Bronchial epithelial cell (primary cell): ENCODE results near the gene CRB3. TPM values are rescaled to one million over a fixed set of nuclear protein-coding genes. Genes with fewer than 3 reads are reported as not detected.

Experiments used
- DNase-seq: peaks from one replicate; pipeline ENCODE4 v3.0.0-alpha.2; 2010; ENCODE audit warnings: low read depth
- FAIRE-seq: peaks from 2 replicates; lab custom pipeline; 2011; peaks lifted over from hg19 to GRCh38; lab: Jason Lieb, UNC
- H3K27me3 ChIP-seq: 2 replicates; pipeline ENCODE4 v1.5.1; 2011; ENCODE audit warnings: low read length; ENCODE audit not compliant: control insufficient read depth, insufficient read depth
- H3K36me3 ChIP-seq: 2 replicates; pipeline ENCODE4 v1.5.1; 2011; ENCODE audit warnings: low read length; ENCODE audit not compliant: control insufficient read depth, insufficient read depth
- H3K4me3 ChIP-seq: 2 replicates; pipeline ENCODE4 v1.5.1; 2011; ENCODE audit warnings: mild to moderate bottlenecking, low read depth, low read length, control low read depth
- CTCF ChIP-seq: IDR thresholded peaks from 2 replicates; pipeline ENCODE4 v1.5.1; 2011; ENCODE audit warnings: mild to moderate bottlenecking, moderate library complexity, low read length, control low read depth, inconsistent platforms; ENCODE audit not compliant: insufficient read depth, severe bottlenecking
- total RNA-seq: library from RNA; depleted of rRNA; stranded (reverse); fragments of >200 nt; gene quantifications from 2 replicates; pipeline ENCODE4 v1.2.1, GENCODE V29; 2014

CRB3 gene
- 49.5 and 90.9 TPM in 2 replicates for total RNA-seq

GRCh38 chr19:6464070-6464873 is at the start of gene CRB3:
Gene CRB3, plus strand, starts transcription at chr19:6464271. Its CDS starts 431 bp downstream, at chr19:6464702.
- FAIRE-seq: no peak
- peaks cover 10% of the 10 kb centered on the region for H3K36me3 ChIP-seq
- H3K4me3 ChIP-seq: peak within 1 kb of the TSS; percentile 96
- no peak for TF ChIP-seq CTCF
- DNase-seq: peak; percentile 64
- no peaks in the 10 kb centered on the region for H3K27me3 ChIP-seq

- Histone ChIP-seq H3K36me3 (peaks cover 35% of the 10 kb centered on the region), H3K4me3 (no peak overlapping the region), H3K27me3 (no peaks in the 10 kb centered on the region)
- DNase-seq (no peak), FAIRE-seq (no peak)
- TF ChIP-seq CTCF: no peak
Measured at GRCh38 chr19:6414793-6415590, 49.1 kb upstream of the CRB3 start.

- no peak for FAIRE-seq
- Histone ChIP-seq H3K27me3 (no peaks in the 10 kb centered on the region), H3K4me3 (no peak overlapping the region), H3K36me3 (peaks cover 41% of the 10 kb centered on the region)
- no peak for TF ChIP-seq CTCF
- DNase-seq: no peak
Measured at GRCh38 chr19:6415591-6416190, 48.4 kb upstream of the CRB3 start.

- no peak for TF ChIP-seq CTCF
- Histone ChIP-seq H3K4me3 (no peak overlapping the region), H3K27me3 (no peaks in the 10 kb centered on the region), H3K36me3 (peaks cover 49% of the 10 kb centered on the region)
- DNase-seq (no peak), FAIRE-seq (no peak)
Measured at GRCh38 chr19:6416658-6417405, 47.2 kb upstream of the CRB3 start.

GRCh38 chr19:6417713-6418561 is 46.1 kb upstream of the CRB3 start:
- TF ChIP-seq CTCF: peak; percentile 39
- no peak for FAIRE-seq
- Histone ChIP-seq H3K4me3 (no peak overlapping the region), H3K27me3 (no peaks in the 10 kb centered on the region), H3K36me3 (peaks cover 50% of the 10 kb centered on the region)
- no peak for DNase-seq
